ENCODE measurements around the gene P3H3. TPM values are rescaled to one million over a fixed set of nuclear protein-coding genes. Genes with fewer than 3 reads are reported as not detected.
"Not testable (repeated sequence)": the region's sequence is repeated elsewhere in the genome, so short reads cannot be mapped to it uniquely, and the experiment has no call there.

The P3H3 gene
- polyA plus RNA-seq, 6 donors from 2014 or later, result not detected

- no peak for DNase-seq
- H3K4me3 Mint-ChIP-seq, result peak overlapping the region in 1 of 8 donors; percentile 8
- no peak overlapping the region for H3K27ac Mint-ChIP-seq
- H3K27me3 Mint-ChIP-seq, result no peaks in the 10 kb centered on the region
- H3K4me1 Mint-ChIP-seq, result peaks cover 0 to 11% (median 3%) of the 10 kb centered on the region in 3 donors
- no peak for ATAC-seq (ENCODE audit: low read depth in 2 of 2)
- H3K9me3 Mint-ChIP-seq, result no peaks in the 10 kb centered on the region
- H3K36me3 Mint-ChIP-seq, result peaks cover 24 to 45% of the 10 kb centered on the region in 2 donors
Measured at GRCh38 chr12:6860942-6861341, 32.7 kb downstream of the P3H3 start.

GRCh38 chr12:6861391-6861790, 33.2 kb downstream of the P3H3 start:
- ATAC-seq (ENCODE audit: low read depth in 2 of 2), result no peak
- no peak overlapping the region for H3K27ac Mint-ChIP-seq
- no peak for DNase-seq
- no peaks in the 10 kb centered on the region for H3K9me3 Mint-ChIP-seq
- H3K4me1 Mint-ChIP-seq, result peaks cover 0 to 11% (median 4%) of the 10 kb centered on the region in 3 donors
- peaks cover 24 to 42% of the 10 kb centered on the region in 2 donors for H3K36me3 Mint-ChIP-seq
- H3K27me3 Mint-ChIP-seq, result no peaks in the 10 kb centered on the region
- peak overlapping the region in 1 of 8 donors; percentile 8 for H3K4me3 Mint-ChIP-seq

GRCh38 chr12:6863033-6863432, 34.8 kb downstream of the P3H3 start:
- Mint-ChIP-seq H3K36me3 (peaks cover 20 to 30% of the 10 kb centered on the region in 2 donors), H3K27ac (no peak overlapping the region), H3K9me3 (no peaks in the 10 kb centered on the region), H3K4me1 (peaks cover 1 to 12% (median 7%) of the 10 kb centered on the region in 3 donors), H3K4me3 (no peak overlapping the region), H3K27me3 (no peaks in the 10 kb centered on the region)
- DNase-seq, result no peak
- ATAC-seq (ENCODE audit: low read depth in 2 of 2), result no peak

DNA sequence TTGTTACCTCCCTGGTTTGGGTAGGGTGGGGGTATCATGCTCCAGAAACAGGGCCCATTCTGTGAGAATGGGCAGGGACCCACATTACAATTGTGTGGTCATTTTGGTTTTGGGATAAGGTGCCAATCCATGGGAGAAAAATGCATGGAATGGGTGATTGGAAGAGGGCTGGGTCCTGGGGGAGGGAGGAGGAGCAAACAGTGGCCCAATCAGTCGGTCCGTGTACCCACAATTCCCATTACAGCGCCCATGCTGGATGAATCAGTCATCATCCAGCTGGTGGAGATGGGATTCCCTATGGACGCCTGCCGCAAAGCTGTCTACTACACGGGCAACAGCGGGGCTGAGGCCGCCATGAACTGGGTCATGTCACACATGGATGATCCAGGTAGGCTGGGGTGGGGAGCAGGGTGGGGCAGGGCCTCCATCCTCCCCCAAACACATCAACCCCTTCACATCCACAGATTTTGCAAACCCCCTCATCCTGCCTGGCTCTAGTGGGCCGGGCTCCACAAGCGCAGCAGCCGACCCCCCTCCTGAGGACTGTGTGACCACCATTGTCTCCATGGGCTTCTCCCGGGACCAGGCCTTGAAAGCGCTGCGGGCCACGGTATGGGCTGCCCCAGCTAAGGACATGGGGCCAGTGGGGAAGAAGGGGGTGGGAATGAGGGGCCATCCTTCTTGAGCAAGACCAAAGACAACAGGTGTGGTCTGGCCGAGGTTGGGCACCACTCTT, 35.5 kb downstream of the P3H3 start:
- DNase-seq (no peak), ATAC-seq (ENCODE audit: low read depth in 2 of 2) (no peak)
- Mint-ChIP-seq H3K4me1 (peaks cover 9 to 19% (median 15%) of the 10 kb centered on the region in 3 donors), H3K9me3 (no peaks in the 10 kb centered on the region), H3K4me3 (peak overlapping the region in 1 of 8 donors; percentile 59), H3K36me3 (peaks cover 17 to 28% of the 10 kb centered on the region in 2 donors), H3K27me3 (no peaks in the 10 kb centered on the region), H3K27ac (peak overlapping the region in 1 of 6 donors; percentile 10)

- H3K9me3 Mint-ChIP-seq; H3K27me3 Mint-ChIP-seq; DNase-seq; ATAC-seq (ENCODE audit: low read depth in 2 of 2): not testable (repeated sequence)
- H3K4me3 Mint-ChIP-seq, result peak overlapping the region in 5 of 8 donors; percentile 48 to 93 (median 81)
- peaks cover 16 to 28% of the 10 kb centered on the region in 2 donors for H3K36me3 Mint-ChIP-seq
- peak overlapping the region in 1 of 6 donors; percentile 65 for H3K27ac Mint-ChIP-seq
- peaks cover 20 to 31% (median 24%) of the 10 kb centered on the region in 3 donors for H3K4me1 Mint-ChIP-seq
Measured at GRCh38 chr12:6865307-6865706, 37.1 kb downstream of the P3H3 start.

DNA sequence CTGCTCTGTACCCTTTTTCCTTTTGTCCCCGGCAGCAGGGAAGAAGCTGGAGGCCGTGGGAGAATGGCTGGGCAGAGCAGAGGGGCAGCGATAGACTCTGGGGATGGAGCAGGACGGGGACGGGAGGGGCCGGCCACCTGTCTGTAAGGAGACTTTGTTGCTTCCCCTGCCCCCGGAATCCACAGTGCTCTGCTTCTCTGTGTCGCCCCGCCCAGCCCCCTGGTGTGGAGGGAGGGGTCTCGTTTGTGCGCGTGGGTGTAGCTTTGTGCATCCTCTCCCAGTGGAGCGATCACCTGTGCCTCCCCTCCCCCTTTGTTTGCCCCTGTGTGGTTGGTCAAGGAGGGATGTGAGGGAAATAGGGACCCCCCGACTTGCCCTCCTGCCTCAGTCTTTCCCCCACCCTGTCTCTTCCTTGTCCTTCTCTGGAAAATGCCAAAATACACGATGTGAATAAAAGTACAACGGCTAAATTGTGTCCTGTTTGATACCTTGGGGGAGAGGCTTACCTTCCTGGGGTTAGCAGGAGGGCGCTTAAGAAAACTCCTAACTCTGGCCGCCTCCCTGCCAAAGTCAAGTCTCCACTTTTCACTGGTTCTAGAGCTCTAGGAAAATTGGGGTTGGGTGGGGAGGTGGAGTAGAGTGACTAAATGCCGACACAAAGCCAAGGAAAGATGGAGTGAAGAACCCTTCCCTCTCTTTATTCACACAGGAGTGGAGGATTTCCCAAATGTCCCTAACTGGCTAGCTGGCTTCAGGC, 38.1 kb downstream of the P3H3 start:
- Mint-ChIP-seq H3K9me3 (no peaks in the 10 kb centered on the region), H3K36me3 (peaks cover 7 to 18% of the 10 kb centered on the region in 2 donors), H3K27me3 (no peaks in the 10 kb centered on the region), H3K4me3 (peak overlapping the region; percentile 81 to 98 (median 92)), H3K4me1 (peaks cover 24 to 40% (median 30%) of the 10 kb centered on the region in 3 donors), H3K27ac (peak overlapping the region in 2 of 6 donors; percentile 89 to 94)
- ATAC-seq (ENCODE audit: low read depth in 2 of 2) (no peak), DNase-seq (no peak)

DNA sequence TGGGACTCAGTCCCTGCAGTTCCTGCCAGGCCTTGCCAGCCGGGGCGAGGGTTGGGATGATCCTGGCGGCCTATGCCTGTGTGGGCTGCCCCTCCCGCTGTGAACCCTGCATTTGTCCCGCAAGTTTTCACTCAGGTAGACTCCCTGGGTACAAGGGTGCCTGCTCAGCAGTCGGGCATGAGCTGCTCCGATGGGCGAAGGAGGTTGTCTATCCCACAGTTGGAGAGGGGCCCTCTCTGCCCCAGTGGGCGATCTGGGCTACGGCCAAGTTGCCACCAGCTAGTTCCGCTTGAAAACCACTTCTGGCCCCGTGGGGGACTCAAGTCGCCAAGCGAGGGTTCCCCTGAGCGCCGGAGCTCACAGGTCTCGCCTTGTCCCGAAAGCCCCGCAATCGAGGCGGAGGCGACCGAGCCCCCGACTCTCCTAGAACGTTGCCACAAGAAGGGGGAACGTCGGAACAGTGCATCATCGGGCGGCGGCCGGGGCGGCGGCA, 38.8 kb downstream of the P3H3 start:
- DNase-seq (no peak), ATAC-seq (ENCODE audit: low read depth in 2 of 2) (peak; percentile 3 to 13)
- H3K27ac Mint-ChIP-seq, result peak overlapping the region in 5 of 6 donors; percentile 18 to 94 (median 67)
- peak overlapping the region; percentile 81 to 98 (median 92) for H3K4me3 Mint-ChIP-seq
- H3K36me3 Mint-ChIP-seq, result peaks cover 7 to 17% of the 10 kb centered on the region in 2 donors
- H3K27me3 Mint-ChIP-seq, result no peaks in the 10 kb centered on the region
- H3K4me1 Mint-ChIP-seq, result peaks cover 28 to 47% (median 35%) of the 10 kb centered on the region in 3 donors
- H3K9me3 Mint-ChIP-seq, result no peaks in the 10 kb centered on the region

- Mint-ChIP-seq H3K27ac (peak within 1 kb of the TSS; percentile 60 to 94 (median 81)), H3K9me3 (no peaks in the 10 kb centered on the region), H3K4me3 (peak within 1 kb of the TSS; percentile 81 to 98 (median 92)), H3K27me3 (no peaks in the 10 kb centered on the region), H3K4me1 (peaks cover 35 to 53% (median 41%) of the 10 kb centered on the region in 3 donors), H3K36me3 (peaks cover 7 to 17% of the 10 kb centered on the region in 2 donors)
- DNase-seq (peak; percentile 61), ATAC-seq (ENCODE audit: low read depth in 2 of 2) (peak; percentile 72 to 73)
Measured at GRCh38 chr12:6867413-6868210, 39.4 kb downstream of the P3H3 start, which contains the start of gene TPI1. Gene TPI1 (plus strand): TSS chr12:6867531. CDS start chr12:6867567, 36 bp downstream.

GRCh38 chr12:6868211-6869048, 40.2 kb downstream of the P3H3 start:
- peaks cover 7 to 12% of the 10 kb centered on the region in 2 donors for H3K36me3 Mint-ChIP-seq
- DNase-seq, result no peak

DNA sequence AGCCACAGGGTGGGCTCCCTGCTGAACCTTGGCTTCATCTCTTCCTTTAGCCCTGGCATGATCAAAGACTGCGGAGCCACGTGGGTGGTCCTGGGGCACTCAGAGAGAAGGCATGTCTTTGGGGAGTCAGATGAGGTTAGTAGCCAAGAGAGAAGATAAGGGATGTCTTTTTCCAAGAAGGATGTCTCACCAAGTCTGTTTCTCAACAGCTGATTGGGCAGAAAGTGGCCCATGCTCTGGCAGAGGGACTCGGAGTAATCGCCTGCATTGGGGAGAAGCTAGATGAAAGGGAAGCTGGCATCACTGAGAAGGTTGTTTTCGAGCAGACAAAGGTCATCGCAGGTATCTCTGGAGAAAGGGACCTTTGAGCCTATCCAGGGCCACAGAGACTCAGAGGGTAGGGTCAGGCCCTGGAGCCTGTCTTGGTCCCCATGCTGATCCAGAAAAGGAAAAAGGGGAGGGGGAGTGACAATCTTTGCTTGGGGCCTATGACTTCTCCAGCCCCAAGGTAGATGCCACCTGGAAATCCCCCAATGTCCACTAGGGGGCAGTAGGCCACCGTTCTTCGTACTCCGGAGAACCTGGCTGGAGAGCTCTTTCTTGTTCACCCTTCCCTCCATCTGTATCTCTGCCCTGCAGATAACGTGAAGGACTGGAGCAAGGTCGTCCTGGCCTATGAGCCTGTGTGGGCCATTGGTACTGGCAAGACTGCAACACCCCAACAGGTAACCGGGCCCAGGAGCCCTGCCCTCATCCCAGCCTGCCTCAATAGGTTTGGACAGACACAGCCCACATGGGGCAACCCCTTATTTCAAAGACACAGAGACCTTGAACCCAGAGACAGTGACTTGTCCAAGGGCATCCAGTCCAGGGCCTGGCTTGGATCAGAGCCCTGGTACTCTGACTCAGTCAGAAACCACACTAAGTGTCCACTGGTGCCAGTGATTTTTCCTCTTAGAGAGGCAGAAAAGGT, 41.1 kb downstream of the P3H3 start:
- Mint-ChIP-seq H3K4me3 (peak overlapping the region; percentile 52 to 92 (median 86)), H3K36me3 (peaks cover 7 to 9% of the 10 kb centered on the region in 2 donors), H3K27me3 (no peaks in the 10 kb centered on the region), H3K27ac (peak overlapping the region; percentile 18 to 92 (median 74)), H3K9me3 (no peaks in the 10 kb centered on the region), H3K4me1 (peaks cover 39 to 59% (median 52%) of the 10 kb centered on the region in 3 donors)
- ATAC-seq (ENCODE audit: low read depth in 2 of 2), result peak; percentile 13 to 26
- DNase-seq, result peak; percentile 81

More at GRCh38 chr12:6868211-6869048, 40.2 kb downstream of the P3H3 start:
- Mint-ChIP-seq H3K27me3 (no peaks in the 10 kb centered on the region), H3K4me1 (peaks cover 37 to 54% (median 47%) of the 10 kb centered on the region in 3 donors), H3K9me3 (no peaks in the 10 kb centered on the region), H3K4me3 (peak overlapping the region; percentile 81 to 92 (median 86)), H3K27ac (peak overlapping the region in 5 of 6 donors; percentile 37 to 92 (median 67))
- no peak for ATAC-seq (ENCODE audit: low read depth in 2 of 2)

GRCh38 chr12:6870304-6870703, 42.1 kb downstream of the P3H3 start:
- Mint-ChIP-seq H3K4me3 (peak overlapping the region in 4 of 8 donors; percentile 55 to 75 (median 66)), H3K4me1 (peaks cover 36 to 59% (median 52%) of the 10 kb centered on the region in 3 donors)
- DNase-seq; H3K27me3 Mint-ChIP-seq; H3K9me3 Mint-ChIP-seq; H3K27ac Mint-ChIP-seq; H3K36me3 Mint-ChIP-seq; ATAC-seq (ENCODE audit: low read depth in 2 of 2): not testable (repeated sequence)

All from naive B cell (primary cell).